NCI-H2081 (cell line): ENCODE measurements around the gene P2RY14.
"Not testable (repeated sequence)": the region's sequence is repeated elsewhere in the genome, so short reads cannot be mapped to it uniquely, and the experiment has no call there.

Source experiments
- DNase-seq, 2 experiments: peaks; one replicate each; lab custom pipeline; 2025; lab: John Stamatoyannopoulos, UW

Gene P2RY14

DNA sequence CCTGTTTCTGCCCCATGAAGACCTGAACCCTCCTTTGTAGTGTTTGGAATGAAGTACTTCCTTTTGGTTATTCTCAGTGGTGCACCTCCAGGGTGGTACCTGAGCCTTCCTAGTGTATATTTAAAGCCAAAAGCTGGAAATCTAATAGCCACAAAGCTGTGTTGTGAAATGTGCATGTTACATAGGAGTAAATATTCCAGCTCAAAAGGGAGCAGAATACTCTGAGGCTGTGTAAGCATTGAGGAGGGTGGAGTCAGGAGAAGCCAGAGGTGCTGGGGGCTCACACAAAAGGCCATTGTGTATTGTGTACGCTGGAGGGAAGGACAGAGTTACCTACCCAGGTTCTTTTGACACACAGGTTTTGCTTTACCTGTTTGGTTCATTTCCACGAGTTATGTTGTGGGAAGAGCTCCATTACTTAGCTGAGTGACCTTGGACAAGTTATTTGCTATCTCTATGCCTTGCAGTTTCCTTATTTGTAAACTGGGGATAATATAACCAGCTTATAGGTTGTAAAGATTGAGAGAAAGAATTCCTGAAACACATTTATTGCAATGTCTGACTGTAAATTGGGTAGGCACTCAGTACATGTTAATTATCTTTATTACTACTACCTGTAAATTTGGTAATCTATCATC is 100.0 kb downstream of the P2RY14 start:
- DNase-seq: no peak

DNA sequence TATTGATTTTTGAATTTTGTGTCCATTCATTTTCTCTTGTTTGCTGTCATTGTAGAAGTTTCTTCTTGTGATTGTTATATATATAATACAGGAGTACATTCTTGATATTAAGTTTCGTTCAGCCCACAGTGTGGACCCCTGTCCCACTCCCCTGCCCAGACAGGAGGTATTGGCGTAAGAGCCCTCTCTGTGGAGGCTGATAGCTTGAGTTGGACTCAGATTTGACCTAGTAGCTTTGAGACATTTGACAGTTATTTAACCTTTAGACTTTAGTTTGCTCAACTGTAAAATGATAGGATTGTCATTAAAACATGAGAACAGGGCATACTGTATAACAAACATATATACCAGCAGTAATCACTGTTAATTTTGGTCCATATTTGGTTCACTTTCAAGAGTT is 102.4 kb downstream of the P2RY14 start:
- DNase-seq: no peak

DNA sequence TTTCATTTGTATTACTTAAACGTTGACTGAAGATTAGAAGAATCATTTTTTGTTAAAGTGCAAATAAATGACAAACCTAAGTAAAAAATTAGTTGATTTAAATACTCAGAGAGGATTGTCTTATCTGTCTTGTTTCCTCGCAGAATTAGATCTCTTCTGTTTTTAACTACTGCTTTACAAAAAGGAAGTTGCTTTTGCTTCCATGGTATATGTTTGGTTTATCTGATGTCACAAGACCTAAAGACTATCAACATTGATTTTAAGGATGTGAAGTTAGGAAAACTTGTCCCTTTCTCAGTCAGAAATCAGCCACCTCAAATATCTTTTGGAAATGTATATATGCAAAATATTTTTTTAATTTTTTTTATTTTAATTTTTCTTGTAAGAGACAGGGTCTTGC is 104.0 kb downstream of the P2RY14 start:
- no peak for DNase-seq

DNA sequence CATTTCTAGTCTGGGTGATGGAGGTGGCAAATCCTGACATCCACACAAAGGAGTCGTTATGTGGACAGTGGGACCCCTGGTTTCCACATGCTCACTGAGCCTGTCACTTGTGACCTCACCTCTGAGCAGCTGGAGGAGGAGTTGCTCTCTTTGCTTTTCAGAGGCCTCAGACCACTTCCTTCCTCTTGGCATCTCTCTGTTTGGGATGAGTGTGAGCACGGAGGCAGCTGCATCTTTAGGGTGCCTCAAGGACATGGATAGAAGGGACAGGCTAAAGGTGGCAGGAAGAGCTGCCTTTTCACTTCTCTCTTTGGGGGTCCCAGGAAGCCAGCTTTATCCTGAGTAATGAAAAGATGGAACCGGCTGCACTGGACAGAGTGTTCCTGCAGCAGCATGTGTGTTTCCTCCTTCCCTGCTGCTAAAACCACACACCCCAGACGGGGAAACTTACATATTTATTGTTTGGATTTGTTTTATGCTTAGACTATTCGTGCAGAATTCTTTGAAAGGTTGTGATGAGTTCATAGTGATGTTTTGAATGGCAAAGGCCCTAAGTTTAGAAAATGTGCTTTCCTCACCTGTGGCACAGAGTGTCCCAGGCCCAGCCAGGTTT is 107.1 kb downstream of the P2RY14 start:
- no peak for DNase-seq

DNA sequence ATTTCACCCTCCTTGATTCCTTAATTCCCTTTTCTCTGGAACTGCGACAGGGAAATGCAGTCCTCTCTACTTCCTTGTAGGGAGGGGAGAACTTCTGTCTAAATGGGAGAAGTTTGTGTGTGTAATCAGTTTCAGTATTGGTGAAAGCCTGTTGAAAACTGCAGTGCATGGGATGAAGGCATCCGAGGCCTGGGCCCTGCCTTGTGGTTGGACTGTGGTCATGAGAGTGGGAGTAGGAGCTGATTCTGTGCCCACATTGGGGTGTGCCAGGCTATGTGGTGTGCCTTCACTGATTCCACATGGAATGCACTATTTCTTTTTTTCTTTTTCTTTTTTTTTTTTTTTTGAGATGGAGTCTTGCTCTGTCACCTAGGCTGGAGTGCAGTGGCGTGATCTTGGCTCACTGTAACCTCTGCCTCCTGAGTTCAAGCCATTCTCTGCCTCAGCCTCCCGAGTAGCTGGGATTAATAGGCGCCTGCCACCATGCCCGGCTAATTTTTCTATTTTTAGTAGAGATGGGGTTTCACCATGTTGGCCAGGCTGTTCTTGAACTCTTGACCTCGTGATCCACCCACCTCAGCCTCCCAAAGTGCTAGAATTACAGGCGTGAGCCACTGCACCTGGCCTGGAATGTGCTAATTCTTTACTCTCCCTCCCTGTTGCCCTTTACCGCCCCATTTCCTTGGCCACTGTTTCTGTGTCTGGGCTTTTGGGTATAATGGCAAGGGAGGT is 108.2 kb downstream of the P2RY14 start:
- not testable (repeated sequence) for DNase-seq

DNA sequence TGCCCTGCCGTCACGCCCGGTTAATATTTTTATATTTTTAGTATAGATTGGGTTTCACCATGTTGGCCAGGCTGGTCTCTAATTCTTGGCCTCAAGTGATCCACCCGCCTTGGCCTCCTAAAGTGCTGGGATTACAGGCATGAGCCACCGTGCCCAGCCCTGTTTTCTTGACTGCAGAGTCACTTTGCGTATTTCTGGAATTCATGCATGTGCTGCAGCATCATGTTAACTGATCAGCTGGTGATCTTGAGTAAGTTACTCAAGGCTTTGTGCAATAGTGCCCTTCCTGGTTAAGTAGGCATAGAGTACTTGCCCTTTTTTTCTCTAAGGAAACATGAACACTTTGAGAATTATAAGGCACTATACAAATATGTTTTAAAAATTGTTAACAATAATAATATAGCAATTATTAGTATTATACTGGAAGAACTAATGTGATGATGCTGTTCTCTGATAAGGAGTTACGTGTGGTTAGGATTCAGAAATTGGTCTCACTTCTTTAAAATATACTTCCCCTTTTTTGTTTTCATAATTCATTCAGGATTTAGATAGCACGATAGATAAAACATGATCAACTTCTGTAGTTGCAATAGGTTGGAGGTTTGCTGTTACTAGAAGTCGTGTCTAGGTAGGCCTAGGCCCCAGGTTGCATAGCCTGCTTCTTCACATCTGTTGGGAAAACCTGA is 108.9 kb downstream of the P2RY14 start:
- no peak for DNase-seq

DNA sequence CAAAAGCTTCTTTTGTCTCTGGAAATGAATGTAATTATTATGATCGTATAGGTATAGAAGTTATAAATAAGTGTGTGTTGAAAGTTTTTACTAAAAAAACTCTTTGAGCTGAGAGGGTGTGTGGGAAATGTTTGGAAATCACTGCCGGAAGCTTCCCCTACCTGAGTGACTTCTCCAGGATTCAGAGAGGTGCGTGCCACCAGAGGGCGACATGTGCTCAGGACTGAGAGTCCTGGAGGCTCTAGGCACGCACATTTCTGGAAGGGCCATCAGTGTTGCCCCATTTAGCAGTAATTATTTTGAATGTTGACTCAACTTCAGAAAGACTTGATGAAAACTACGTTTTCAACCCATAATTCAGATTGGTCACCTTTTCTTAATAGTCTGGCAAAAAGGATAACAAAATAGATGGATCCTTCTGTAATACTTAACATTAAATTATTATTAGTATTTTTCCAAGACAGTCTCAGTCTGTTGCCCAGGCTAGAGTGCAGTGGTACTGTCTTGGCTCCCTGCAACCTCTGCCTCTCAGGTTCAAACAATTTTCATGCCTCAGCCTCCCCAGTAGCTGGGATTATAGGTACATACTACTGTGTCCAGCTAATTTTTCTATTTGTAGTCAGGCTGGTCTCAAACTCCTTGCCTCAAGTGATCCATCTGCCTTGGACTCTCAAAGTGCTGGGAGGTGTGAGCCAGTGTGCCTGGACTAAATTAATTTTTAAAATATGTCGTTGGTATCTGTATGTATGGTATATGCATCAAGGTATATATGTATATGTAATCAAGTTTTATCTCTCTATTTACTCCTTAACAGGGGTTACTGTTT is 109.9 kb downstream of the P2RY14 start:
- peak; percentile 79 to 80 for DNase-seq

DNA sequence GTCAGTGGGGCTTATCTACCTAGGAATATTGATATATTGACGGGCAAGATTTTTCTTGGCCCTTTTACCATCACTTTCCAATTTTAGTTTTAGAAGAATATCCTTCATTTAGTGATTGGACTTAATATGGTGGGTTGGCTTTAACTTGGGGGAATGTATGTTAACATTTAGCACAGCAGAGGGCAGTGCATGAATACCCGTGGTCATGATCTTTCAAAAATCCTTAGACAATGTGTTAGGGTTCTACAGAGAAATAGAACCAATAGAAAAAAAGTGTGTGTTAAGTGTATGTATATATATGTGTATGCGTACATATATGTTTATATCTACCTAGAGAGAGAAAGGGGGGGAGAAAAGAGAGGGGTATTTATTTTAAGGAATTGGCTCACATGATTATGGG is 112.2 kb downstream of the P2RY14 start:
- no peak for DNase-seq

DNA sequence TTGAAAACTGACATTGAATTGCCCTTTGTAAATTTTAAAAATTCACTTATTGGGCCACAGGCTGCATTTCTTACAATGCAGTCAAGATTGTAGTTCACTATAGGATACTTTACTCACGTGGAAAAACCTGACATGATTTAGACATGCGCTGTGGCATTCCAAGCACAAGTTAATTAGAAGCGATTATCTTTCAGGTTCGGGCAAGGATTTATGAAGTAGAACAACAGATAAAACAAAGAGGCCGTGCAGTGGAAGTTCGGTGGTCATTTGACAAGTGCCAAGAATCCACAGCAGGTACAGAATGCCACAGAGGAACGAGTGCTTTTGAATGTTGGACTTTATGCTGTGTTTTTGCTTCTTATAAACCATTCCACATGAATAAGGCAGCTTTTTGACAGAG is 113.1 kb downstream of the P2RY14 start:
- no peak for DNase-seq
